Thoracic aorta (tissue), 2 donors: Measurements from ENCODE around the gene TARBP2. TPM values are rescaled to one million over a fixed set of nuclear protein-coding genes. Genes with fewer than 3 reads are reported as not detected.

Source experiments
- ATAC-seq: fragments of 150-250 bp; one replicate; pipeline ENCODE4 v1.8.0; 2017; ENCODE audit warnings: low read depth; ENCODE audit not compliant: insufficient number of reproducible peaks, low FRiP score
- DNase-seq: peaks from one replicate; pipeline ENCODE4 v3.0.0-alpha.2; 2020; ENCODE audit warnings: low spot score
- H3K27ac ChIP-seq, 2 donors: fragments of 200-600 bp; sonication (generic); 1 replicate in 1 of 2; 2 replicates in 1 of 2; pipeline ENCODE4 v1.5.1; 2016; ENCODE audit warnings: mild to moderate bottlenecking in 2 of 2, moderate library complexity in 2 of 2
- H3K27me3 ChIP-seq: fragments of 200-600 bp; sonication (generic); replicated peaks from 2 replicates; pipeline ENCODE4 v1.6.0; 2016; ENCODE audit warnings: mild to moderate bottlenecking; ENCODE audit not compliant: insufficient read depth
- H3K36me3 ChIP-seq: fragments of 200-600 bp; sonication (generic); one replicate; pipeline ENCODE4 v1.5.1; 2016
- H3K4me1 ChIP-seq, 2 donors: fragments of 200-600 bp; sonication (generic); 1 replicate in 1 of 2; 2 replicates in 1 of 2; pipeline versions ENCODE4 v1.5.1 to v1.6.0; 2016; ENCODE audit warnings: low read depth in 2 of 2, mild to moderate bottlenecking in 1 of 2; ENCODE audit not compliant: control insufficient read depth in 1 of 2
- H3K4me3 ChIP-seq: fragments of 200-600 bp; sonication (generic); 2 replicates; pipeline ENCODE4 v1.5.1; 2016; ENCODE audit warnings: mild to moderate bottlenecking
- H3K9me3 ChIP-seq: fragments of 200-600 bp; sonication (generic); 2 replicates; pipeline ENCODE4 v1.5.1; 2016
- total RNA-seq, 2 donors: library from RNA; depleted of rRNA; stranded (reverse); fragments of >200 nt; gene quantifications; one replicate each; pipeline versions ENCODE4 v1.1.0 to v1.2.3, GENCODE V29; 2016
- TF ChIP-seq, protein P1 (sequence below): fragments of 200-600 bp; sonication (generic); IDR thresholded peaks from one replicate; pipeline ENCODE4 v1.5.1; 2019; ENCODE audit warnings: antibody characterized with exemption

TARBP2 gene, protein sequence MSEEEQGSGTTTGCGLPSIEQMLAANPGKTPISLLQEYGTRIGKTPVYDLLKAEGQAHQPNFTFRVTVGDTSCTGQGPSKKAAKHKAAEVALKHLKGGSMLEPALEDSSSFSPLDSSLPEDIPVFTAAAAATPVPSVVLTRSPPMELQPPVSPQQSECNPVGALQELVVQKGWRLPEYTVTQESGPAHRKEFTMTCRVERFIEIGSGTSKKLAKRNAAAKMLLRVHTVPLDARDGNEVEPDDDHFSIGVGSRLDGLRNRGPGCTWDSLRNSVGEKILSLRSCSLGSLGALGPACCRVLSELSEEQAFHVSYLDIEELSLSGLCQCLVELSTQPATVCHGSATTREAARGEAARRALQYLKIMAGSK
- total RNA-seq: 10 to 100 TPM; 14.2 to 27.7 TPM

DNA sequence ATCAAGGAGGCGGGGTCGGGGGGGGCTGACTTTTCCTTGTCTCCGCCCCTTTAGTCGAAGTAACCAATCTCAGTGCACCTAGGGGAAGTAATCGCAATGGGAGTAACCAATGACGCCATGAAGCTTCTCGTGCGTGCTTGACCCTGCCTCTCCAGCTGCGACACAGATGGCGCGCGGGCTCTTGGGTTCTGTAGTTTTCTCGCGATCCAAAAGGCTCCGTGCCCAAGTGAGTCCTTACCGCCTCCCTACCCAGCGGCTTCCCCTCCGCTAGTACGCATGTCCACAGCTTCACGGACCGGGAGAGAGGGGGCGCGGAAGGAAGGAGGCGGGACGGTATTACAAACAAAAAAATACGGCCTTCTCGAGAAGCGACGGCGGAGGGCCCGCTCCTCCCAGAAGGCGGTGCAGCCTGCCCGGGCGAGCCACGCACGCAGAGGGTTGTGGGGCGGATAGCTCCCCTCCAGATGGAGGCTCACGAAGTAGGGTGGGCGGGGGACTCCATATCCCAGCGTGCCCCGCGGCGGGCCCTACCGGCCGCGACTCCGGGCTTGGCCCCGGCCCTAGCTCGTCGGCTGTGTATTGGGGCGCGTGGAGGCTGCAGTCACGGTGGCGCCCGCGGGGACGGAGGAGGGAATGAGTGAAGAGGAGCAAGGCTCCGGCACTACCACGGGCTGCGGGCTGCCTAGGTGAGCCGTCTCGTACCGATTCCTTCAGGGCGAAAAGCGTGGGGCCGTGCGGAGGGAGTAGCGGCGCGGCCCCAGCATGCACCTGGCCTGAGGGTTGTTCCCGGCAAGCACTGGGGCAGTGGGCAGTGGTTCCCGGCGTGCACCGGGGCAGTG is at the start of gene TARBP2:
Gene TARBP2 (plus strand): TSS at position 508 of the 839 bp plus-strand sequence. CDS start 126 bp downstream, at position 634.
- no peaks in the 10 kb centered on the region for H3K9me3 ChIP-seq
- H3K27me3 ChIP-seq: no peaks in the 10 kb centered on the region
- H3K36me3 ChIP-seq: no peaks in the 10 kb centered on the region
- ATAC-seq (peak; percentile 89), DNase-seq (peak; percentile 96)
- H3K27ac ChIP-seq: peak within 1 kb of the TSS; percentile 98 to 99
- peak within 1 kb of the TSS; percentile 87 for H3K4me3 ChIP-seq
- TF ChIP-seq, protein P1, sequence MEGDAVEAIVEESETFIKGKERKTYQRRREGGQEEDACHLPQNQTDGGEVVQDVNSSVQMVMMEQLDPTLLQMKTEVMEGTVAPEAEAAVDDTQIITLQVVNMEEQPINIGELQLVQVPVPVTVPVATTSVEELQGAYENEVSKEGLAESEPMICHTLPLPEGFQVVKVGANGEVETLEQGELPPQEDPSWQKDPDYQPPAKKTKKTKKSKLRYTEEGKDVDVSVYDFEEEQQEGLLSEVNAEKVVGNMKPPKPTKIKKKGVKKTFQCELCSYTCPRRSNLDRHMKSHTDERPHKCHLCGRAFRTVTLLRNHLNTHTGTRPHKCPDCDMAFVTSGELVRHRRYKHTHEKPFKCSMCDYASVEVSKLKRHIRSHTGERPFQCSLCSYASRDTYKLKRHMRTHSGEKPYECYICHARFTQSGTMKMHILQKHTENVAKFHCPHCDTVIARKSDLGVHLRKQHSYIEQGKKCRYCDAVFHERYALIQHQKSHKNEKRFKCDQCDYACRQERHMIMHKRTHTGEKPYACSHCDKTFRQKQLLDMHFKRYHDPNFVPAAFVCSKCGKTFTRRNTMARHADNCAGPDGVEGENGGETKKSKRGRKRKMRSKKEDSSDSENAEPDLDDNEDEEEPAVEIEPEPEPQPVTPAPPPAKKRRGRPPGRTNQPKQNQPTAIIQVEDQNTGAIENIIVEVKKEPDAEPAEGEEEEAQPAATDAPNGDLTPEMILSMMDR: no peak
- H3K4me1 ChIP-seq: peaks cover 27 to 57% of the 10 kb centered on the region in 2 donors

DNA sequence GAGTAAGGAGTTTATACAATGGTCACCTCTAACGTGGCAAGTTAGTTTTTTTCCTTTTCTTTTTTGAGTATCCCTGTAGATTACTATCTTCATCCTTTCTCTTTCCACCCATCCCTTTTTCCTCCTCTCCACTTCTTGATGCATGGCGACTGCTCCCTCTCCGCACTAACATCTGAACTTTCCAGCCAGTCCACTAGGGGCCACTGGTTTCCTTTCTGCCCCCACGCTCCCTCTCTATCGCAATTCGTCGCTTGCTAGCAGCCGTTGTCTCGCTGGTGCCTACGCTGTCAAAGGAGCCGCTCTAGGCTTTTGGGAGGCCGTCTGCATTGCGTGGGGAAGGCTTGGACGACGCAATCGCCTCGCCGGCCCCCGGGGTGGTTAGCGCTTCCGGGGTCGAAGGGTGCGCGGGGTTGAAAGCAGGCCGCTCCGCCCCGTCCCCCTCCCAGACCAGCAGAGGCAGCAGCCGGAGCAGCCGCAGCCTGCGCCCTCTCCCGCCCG is 49.4 kb upstream of the TARBP2 start, which contains the start of gene PCBP2:
Gene PCBP2 (plus strand): TSS at position 442 of the 498 bp plus-strand sequence. CDS start 2,699 bp downstream, outside the sequence.
- Histone ChIP-seq H3K27ac (peak within 1 kb of the TSS; percentile 96 to 98), H3K4me3 (peak within 1 kb of the TSS; percentile 99), H3K4me1 (peaks cover 17 to 22% of the 10 kb centered on the region in 2 donors), H3K36me3 (peaks cover 32% of the 10 kb centered on the region), H3K27me3 (no peaks in the 10 kb centered on the region), H3K9me3 (no peaks in the 10 kb centered on the region)
- ATAC-seq (peak; percentile 94), DNase-seq (peak; percentile 93)
- TF ChIP-seq, protein P1: peak; percentile 87

DNA sequence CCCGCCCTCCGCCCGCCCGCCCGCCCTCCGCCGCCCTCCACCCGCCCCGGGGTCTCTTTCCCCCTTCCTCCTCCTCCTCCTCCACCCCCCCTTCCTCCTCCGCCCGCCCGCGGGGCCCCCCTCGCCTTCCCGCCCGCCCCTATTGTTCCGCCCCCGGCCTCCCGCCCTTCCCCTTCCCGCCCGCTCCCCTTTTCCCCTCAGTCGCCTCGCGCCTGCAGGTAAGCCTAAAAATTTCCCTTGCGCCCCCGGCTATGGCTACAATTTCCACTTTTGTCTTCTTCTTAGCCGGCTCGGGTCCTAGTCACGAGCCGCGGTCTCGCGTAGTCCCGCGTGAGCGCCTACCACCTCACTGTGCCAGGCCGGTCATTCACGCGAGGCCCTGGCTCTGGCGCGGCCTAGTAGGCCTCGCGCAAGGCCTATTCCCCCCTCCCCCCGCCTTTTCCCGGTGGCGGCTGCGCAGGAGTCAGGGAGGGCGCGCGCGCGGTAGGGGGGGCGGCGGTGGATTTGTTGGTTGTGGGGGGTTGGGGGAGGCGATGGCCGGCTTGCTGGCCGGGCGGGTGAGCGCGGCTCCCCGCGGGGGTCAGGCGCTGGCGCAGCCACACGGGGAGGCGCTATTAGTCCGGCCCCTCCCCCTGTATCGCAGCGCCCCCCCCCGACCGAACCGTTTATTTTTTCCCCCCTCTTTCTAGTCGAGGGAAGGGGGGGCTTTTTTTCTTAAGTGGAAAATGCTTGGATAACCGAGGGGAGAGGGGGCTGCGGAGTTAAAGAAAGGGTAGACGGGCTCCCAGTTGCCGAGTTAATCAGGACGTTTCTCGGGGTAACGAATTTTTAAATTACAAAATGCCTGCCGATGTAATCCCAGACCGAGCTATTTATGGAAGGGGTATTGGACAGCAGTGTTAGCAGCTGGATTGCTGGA is 48.7 kb upstream of the TARBP2 start:
- H3K27ac ChIP-seq: peak overlapping the region; percentile 96 to 98
- TF ChIP-seq, protein P1: peak; percentile 35
- H3K4me1 ChIP-seq: peaks cover 17 to 22% of the 10 kb centered on the region in 2 donors
- H3K36me3 ChIP-seq: peaks cover 39% of the 10 kb centered on the region
- ATAC-seq (peak; percentile 32), DNase-seq (peak; percentile 78)
- no peaks in the 10 kb centered on the region for H3K9me3 ChIP-seq
- no peaks in the 10 kb centered on the region for H3K27me3 ChIP-seq
- peak overlapping the region; percentile 99 for H3K4me3 ChIP-seq

DNA sequence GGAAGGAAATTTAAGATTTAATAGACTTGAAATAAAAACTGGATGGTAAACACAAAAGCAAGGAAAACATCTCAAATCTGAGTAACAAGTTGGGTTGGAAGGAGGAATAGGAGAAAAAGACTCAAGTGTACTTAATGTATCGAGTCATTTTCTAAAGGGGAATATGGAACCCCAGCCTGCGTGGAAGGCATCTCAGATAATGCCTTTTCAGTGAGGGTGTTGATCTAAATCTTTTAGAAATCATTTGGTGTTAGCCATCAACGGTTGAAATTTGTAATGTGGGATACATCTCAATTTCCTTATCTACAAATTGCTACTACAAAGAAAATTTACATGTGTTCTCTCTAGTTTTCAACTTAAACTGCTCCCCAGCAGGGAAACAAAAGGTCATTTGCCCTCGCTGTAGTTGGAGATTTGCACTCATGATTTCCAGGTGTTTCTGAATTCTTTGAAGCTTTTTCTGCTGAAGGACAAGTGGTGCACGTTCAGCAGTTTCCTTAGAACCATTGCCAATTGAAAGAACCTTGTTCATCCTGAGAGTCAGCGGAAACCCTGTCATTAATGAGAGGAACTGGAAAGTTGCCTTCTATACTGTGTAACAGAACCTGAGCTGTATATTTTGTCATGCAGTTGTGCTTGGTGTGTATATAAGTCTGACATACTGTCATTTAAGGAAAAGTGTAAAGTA is 47.0 kb upstream of the TARBP2 start:
- ATAC-seq (no peak), DNase-seq (no peak)
- Histone ChIP-seq H3K4me1 (peaks cover 17 to 22% of the 10 kb centered on the region in 2 donors), H3K27ac (no peak overlapping the region), H3K27me3 (no peaks in the 10 kb centered on the region), H3K4me3 (peak overlapping the region; percentile 99), H3K36me3 (peaks cover 45% of the 10 kb centered on the region), H3K9me3 (no peaks in the 10 kb centered on the region)
- TF ChIP-seq, protein P1: no peak
